ENCODE results near the gene TMEM18.

Gene TMEM18

DNA sequence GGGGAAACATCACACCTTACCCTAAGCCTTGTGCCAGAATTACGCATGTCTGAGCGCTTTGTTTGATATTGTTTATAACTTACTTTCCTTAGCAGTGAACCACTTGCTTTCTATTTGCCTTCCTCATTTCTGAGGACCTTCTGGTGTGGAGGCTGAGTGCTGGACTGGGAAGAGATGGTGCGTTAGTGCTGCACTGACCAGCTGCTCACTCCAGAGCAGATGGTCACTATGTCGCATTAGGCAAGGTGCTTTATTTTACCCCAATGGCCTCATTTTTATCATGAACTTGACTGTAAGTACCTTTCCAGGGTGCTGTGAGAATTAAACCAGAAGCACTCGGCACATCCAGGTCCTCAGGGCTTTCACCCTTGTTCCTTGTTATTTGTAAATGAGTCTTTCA lies 46.6 kb upstream of the TMEM18 start:
- TF ChIP-seq NFIC (IDR thresholded peaks at IDR 0.05) = no peak
- TF ChIP-seq, protein P1, sequence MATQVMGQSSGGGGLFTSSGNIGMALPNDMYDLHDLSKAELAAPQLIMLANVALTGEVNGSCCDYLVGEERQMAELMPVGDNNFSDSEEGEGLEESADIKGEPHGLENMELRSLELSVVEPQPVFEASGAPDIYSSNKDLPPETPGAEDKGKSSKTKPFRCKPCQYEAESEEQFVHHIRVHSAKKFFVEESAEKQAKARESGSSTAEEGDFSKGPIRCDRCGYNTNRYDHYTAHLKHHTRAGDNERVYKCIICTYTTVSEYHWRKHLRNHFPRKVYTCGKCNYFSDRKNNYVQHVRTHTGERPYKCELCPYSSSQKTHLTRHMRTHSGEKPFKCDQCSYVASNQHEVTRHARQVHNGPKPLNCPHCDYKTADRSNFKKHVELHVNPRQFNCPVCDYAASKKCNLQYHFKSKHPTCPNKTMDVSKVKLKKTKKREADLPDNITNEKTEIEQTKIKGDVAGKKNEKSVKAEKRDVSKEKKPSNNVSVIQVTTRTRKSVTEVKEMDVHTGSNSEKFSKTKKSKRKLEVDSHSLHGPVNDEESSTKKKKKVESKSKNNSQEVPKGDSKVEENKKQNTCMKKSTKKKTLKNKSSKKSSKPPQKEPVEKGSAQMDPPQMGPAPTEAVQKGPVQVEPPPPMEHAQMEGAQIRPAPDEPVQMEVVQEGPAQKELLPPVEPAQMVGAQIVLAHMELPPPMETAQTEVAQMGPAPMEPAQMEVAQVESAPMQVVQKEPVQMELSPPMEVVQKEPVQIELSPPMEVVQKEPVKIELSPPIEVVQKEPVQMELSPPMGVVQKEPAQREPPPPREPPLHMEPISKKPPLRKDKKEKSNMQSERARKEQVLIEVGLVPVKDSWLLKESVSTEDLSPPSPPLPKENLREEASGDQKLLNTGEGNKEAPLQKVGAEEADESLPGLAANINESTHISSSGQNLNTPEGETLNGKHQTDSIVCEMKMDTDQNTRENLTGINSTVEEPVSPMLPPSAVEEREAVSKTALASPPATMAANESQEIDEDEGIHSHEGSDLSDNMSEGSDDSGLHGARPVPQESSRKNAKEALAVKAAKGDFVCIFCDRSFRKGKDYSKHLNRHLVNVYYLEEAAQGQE (IDR thresholded peaks at IDR 0.05; ENCODE audit: low read depth) = no peak
- no peak for TF ChIP-seq CEBPB (IDR thresholded peaks at IDR 0.05)
- TF ChIP-seq, protein P2, sequence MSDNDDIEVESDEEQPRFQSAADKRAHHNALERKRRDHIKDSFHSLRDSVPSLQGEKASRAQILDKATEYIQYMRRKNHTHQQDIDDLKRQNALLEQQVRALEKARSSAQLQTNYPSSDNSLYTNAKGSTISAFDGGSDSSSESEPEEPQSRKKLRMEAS (IDR thresholded peaks at IDR 0.05) = no peak
- TF ChIP-seq CREB1 (IDR thresholded peaks at IDR 0.05; ENCODE audit: low read depth) = no peak
- no peak for TF ChIP-seq TCF12 (IDR thresholded peaks at IDR 0.05; ENCODE audit: low read depth)
- no peak for TF ChIP-seq TAF1 (IDR thresholded peaks at IDR 0.05; ENCODE audit: low read depth)
- TF ChIP-seq RAD21 (IDR thresholded peaks at IDR 0.05; ENCODE audit: low read depth) = no peak
- TF ChIP-seq ZBTB7A (IDR thresholded peaks at IDR 0.05; ENCODE audit: low read depth) = no peak
- no peak for TF ChIP-seq YY1 (IDR thresholded peaks at IDR 0.05; ENCODE audit: low read depth)
- no peak for TF ChIP-seq EGR1 (IDR thresholded peaks at IDR 0.05)
- TF ChIP-seq TEAD4 (IDR thresholded peaks at IDR 0.05) = no peak
- TF ChIP-seq EP300 (IDR thresholded peaks at IDR 0.05; ENCODE audit: borderline replicate concordance) = no peak

DNA sequence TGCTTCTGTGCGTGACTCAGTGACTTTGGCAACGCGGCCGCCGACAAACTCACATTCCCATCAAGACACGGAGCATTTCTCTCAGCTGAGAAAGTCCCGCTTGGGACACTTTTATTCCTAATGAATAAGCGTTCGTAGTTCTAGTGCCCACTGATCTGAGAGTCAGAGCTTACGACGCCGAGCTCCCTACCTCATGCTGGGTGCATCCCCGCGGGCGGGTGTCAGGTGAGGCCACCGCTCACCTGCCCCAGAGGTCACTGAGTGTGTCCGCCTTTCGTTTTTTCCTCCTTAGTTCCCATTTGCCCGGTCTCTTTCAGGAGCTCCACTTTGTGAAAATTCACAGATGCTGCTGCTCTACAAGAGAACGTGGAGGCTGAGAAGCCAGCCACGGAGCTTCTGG lies 43.6 kb upstream of the TMEM18 start:
- TF ChIP-seq RAD21 (IDR thresholded peaks at IDR 0.05; ENCODE audit: low read depth) (no peak), EP300 (IDR thresholded peaks at IDR 0.05; ENCODE audit: borderline replicate concordance) (no peak)

DNA sequence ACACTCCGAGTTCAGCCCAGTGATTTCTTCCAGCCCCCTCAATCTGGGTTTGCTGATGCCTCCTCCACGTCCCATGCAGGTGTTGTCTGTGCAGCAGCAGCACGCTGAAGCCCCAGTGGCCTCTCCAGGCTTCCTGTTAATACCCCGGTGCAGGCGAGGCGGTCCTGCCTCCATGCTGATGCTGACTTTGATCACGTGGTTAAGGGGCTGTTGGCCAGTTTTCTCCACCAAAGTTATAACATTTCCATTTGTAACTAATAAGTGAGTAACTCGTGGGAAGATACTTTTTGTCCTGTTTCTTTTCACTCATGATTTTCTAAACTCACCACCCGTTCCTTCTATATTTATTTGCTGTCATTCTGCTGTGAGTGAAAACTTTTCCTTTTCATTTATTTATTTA lies 42.5 kb upstream of the TMEM18 start:
- TF ChIP-seq TCF12 (IDR thresholded peaks at IDR 0.05; ENCODE audit: low read depth) (no peak), TAF1 (IDR thresholded peaks at IDR 0.05; ENCODE audit: low read depth) (no peak), ZBTB7A (IDR thresholded peaks at IDR 0.05; ENCODE audit: low read depth) (no peak), NFIC (IDR thresholded peaks at IDR 0.05) (no peak), FOXM1 (IDR thresholded peaks at IDR 0.05; ENCODE audit: borderline replicate concordance, low read depth) (no peak)
- TF ChIP-seq, protein P3, sequence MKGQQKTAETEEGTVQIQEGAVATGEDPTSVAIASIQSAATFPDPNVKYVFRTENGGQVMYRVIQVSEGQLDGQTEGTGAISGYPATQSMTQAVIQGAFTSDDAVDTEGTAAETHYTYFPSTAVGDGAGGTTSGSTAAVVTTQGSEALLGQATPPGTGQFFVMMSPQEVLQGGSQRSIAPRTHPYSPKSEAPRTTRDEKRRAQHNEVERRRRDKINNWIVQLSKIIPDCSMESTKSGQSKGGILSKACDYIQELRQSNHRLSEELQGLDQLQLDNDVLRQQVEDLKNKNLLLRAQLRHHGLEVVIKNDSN (IDR thresholded peaks at IDR 0.05) = no peak

DNA sequence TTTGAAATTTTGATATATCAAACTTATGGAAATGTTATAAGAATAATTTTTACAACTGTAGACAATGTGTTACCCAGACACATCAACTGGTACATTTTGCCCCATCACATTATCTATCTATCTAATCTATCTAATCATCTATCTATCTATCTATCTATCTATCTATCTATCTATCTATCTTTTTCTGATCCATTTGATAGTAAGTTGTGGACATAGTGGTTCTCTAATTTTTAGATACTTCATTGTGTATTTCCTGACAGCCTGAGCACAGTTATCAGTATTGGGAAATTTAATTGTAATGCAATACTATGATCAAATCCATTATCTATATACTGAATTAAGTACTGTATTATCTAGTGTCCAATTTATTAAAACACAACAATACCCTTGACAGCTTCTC lies 42.0 kb upstream of the TMEM18 start:
- TF ChIP-seq, protein P2 (IDR thresholded peaks at IDR 0.05) = no peak
- TF ChIP-seq CEBPB (IDR thresholded peaks at IDR 0.05) (no peak), YY1 (IDR thresholded peaks at IDR 0.05; ENCODE audit: low read depth) (no peak), NFIC (IDR thresholded peaks at IDR 0.05) (no peak), TAF1 (IDR thresholded peaks at IDR 0.05; ENCODE audit: low read depth) (no peak), EGR1 (IDR thresholded peaks at IDR 0.05) (no peak), TCF12 (IDR thresholded peaks at IDR 0.05; ENCODE audit: low read depth) (no peak), EP300 (IDR thresholded peaks at IDR 0.05; ENCODE audit: borderline replicate concordance) (no peak), CREB1 (IDR thresholded peaks at IDR 0.05; ENCODE audit: low read depth) (no peak), ZBTB7A (IDR thresholded peaks at IDR 0.05; ENCODE audit: low read depth) (no peak), FOXM1 (IDR thresholded peaks at IDR 0.05; ENCODE audit: borderline replicate concordance, low read depth) (no peak), RAD21 (IDR thresholded peaks at IDR 0.05; ENCODE audit: low read depth) (no peak)
- TF ChIP-seq, protein P1 (IDR thresholded peaks at IDR 0.05; ENCODE audit: low read depth) = no peak
- TF ChIP-seq, protein P3 (IDR thresholded peaks at IDR 0.05) = no peak

DNA sequence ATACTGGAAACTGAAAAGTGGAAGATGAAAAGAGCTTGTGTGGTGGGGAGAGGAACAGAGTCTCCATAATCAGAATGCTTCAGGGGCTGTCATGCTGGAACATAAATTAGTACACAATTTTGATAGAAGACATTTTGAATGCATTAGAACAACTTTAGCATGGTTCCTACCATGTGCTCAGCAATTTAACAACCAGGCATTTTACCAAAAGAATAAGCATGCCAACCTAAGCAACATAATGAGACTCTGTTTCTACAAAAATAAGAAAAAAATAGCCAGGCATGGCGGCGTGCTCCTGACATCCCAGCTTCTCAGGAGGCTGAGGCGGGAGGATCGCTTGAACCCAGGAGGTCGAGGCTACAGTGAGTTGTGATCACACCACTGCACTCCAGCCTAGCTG lies 40.5 kb upstream of the TMEM18 start:
- TF ChIP-seq EGR1 (IDR thresholded peaks at IDR 0.05) = no peak
- no peak for TF ChIP-seq NFIC (IDR thresholded peaks at IDR 0.05)
- TF ChIP-seq, protein P3 (IDR thresholded peaks at IDR 0.05) = no peak
- TF ChIP-seq YY1 (IDR thresholded peaks at IDR 0.05; ENCODE audit: low read depth) = no peak
- TF ChIP-seq CEBPB (IDR thresholded peaks at IDR 0.05) = no peak
- TF ChIP-seq, protein P2 (IDR thresholded peaks at IDR 0.05) = no peak
- no peak for TF ChIP-seq TCF12 (IDR thresholded peaks at IDR 0.05; ENCODE audit: low read depth)
- TF ChIP-seq, protein P1 (IDR thresholded peaks at IDR 0.05; ENCODE audit: low read depth) = no peak
- TF ChIP-seq EP300 (IDR thresholded peaks at IDR 0.05; ENCODE audit: borderline replicate concordance) = no peak
- no peak for TF ChIP-seq ZBTB7A (IDR thresholded peaks at IDR 0.05; ENCODE audit: low read depth)
- no peak for TF ChIP-seq CREB1 (IDR thresholded peaks at IDR 0.05; ENCODE audit: low read depth)

Measured in Ishikawa (cell line).